ENCODE data around the gene SND1. TPM values are rescaled to one million over a fixed set of nuclear protein-coding genes. Genes with fewer than 3 reads are reported as not detected.

SND1 gene
- total RNA-seq, 2 experiments from 2014 or later, result 158 to 166 TPM

DNA sequence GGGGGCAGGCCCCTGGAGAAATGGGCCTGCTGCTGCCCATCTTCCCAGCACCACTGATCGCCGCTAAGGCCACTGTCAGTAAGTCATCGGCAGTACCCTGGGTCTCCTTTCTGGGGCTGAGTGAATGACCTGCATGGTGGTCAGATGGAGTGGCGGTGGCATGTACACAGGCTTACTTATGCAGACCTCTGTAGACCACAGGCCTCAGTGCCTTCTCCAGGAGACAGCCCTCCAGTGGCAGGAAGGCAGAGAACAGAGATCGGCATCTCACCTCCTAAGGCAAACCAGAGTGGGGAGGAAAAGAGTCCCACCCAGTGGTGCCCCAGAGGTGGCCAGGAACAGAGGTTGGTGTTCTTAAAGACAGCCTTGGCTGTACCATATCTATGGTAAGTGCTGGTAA, 402.0 kb downstream of the SND1 start:
- no peaks in the 10 kb centered on the region for H3K27me3 Mint-ChIP-seq
- CTCF ChIA-PET, result interaction anchor here (1.0 kb wide), 1 partner anchor 156 kb away, joined by 3 read pairs; no protein-coding TSS in a partner anchor
- H3K27ac Mint-ChIP-seq, result no peak overlapping the region
- DNase-seq, result no peak
- no peak overlapping the region for H3K4me3 Mint-ChIP-seq
- ATAC-seq, result no peak
- peaks cover 38% of the 10 kb centered on the region for H3K4me1 Mint-ChIP-seq
- no peaks in the 10 kb centered on the region for H3K36me3 Mint-ChIP-seq
- H3K9me3 Mint-ChIP-seq (ENCODE audit: low read depth), result no peaks in the 10 kb centered on the region

DNA sequence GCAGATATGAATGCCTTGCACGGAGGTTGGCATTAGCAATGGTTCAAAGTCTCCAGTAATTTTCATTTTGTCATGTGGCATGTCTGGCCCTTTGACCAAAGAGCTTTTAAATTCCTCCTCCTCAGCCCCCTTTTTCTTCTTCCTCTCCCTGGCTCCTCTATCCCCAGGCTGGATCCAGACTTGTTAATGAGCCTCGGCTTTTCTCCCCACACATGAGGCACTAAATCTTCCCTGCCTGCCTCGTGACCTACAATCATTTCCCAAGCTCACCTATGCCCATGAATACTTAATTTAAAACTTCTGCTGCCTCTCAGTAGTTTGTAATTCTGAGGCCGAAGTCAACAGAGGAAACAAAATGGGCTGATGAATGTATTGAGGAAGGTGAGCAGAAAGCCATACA, 402.5 kb downstream of the SND1 start:
- no peaks in the 10 kb centered on the region for H3K27me3 Mint-ChIP-seq
- no peak overlapping the region for H3K27ac Mint-ChIP-seq
- DNase-seq (no peak), ATAC-seq (no peak)
- H3K4me1 Mint-ChIP-seq, result peaks cover 38% of the 10 kb centered on the region
- CTCF ChIA-PET, result no interaction called here
- no peaks in the 10 kb centered on the region for H3K9me3 Mint-ChIP-seq (ENCODE audit: low read depth)
- H3K36me3 Mint-ChIP-seq, result no peaks in the 10 kb centered on the region
- H3K4me3 Mint-ChIP-seq, result no peak overlapping the region

DNA sequence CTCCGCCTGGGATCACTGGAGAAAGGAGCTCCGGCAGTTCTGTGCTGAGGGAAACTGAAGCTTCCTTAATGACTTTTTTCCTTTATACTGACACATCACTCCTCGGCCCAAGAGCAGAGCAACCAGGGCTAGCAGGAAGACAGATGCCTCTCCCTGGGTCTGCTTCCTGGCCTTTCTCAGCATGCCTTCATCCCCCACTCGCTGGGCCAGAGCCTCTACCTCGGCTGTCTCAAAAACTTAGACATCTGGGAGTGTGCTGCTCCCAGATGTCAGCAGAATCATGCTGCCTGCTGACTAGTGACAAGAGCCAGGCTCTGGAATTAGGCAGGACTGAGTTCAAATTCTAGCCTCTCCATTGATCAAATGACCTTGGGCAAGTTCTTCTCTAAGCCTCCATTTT, 403.6 kb downstream of the SND1 start:
- ATAC-seq, result no peak
- peaks cover 41% of the 10 kb centered on the region for H3K4me1 Mint-ChIP-seq
- DNase-seq, result no peak
- no peak overlapping the region for H3K4me3 Mint-ChIP-seq
- no peak overlapping the region for H3K27ac Mint-ChIP-seq
- CTCF ChIA-PET, result no interaction called here
- peaks cover 2% of the 10 kb centered on the region for H3K36me3 Mint-ChIP-seq
- no peaks in the 10 kb centered on the region for H3K9me3 Mint-ChIP-seq (ENCODE audit: low read depth)
- H3K27me3 Mint-ChIP-seq, result no peaks in the 10 kb centered on the region

DNA sequence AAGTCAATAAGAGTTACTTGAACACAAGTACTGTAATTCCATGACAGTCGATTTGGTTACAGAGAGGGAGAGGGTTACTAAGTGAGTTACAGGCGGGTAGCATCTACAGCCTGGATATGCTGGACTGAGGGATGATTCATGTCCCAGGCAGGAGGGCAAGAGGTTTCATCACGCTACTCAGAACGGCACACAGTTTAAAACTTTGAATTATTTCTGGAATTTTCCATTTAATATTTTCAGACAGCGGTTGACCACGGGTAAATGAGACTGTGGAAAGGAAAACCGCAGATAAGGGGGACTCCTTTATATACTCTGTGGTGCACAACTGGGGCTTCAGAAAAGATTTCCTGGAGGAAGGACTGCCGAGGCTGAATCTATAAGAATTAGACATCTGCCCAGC, 404.9 kb downstream of the SND1 start:
- CTCF ChIA-PET, result interaction anchor here (0.8 kb wide), 1 partner anchor 8 kb away, joined by 3 read pairs; no protein-coding TSS in a partner anchor
- Mint-ChIP-seq H3K4me1 (peaks cover 39% of the 10 kb centered on the region), H3K27ac (no peak overlapping the region), H3K36me3 (peaks cover 2% of the 10 kb centered on the region), H3K9me3 (ENCODE audit: low read depth) (no peaks in the 10 kb centered on the region), H3K4me3 (no peak overlapping the region), H3K27me3 (no peaks in the 10 kb centered on the region)
- ATAC-seq, result no peak
- no peak for DNase-seq

DNA sequence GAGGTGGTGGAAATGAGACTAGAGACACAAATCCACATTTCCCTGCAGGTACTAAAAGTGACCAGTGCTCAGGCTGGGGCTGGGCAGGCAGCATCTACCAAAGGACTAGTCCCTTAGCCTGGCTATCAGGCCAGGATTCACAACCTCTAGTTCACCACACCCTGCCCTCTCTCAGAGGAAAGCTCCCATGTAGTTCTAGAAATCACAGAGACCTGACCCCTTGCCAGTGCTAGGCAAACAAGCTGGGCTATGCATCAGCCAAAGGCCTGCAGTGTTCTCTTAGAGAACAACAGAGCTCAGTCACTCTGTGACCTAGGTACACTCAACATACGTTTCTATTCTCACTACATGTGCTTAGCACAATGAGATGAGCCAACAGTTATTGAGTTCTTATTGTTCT, 405.9 kb downstream of the SND1 start:
- peaks cover 31% of the 10 kb centered on the region for H3K4me1 Mint-ChIP-seq
- H3K27ac Mint-ChIP-seq, result no peak overlapping the region
- ATAC-seq (no peak), DNase-seq (no peak)
- peaks cover 2% of the 10 kb centered on the region for H3K36me3 Mint-ChIP-seq
- CTCF ChIA-PET, result interaction anchor here (1.5 kb wide), 1 partner anchor 152 kb away, joined by 5 read pairs; no protein-coding TSS in a partner anchor
- no peak overlapping the region for H3K4me3 Mint-ChIP-seq
- no peaks in the 10 kb centered on the region for H3K27me3 Mint-ChIP-seq
- H3K9me3 Mint-ChIP-seq (ENCODE audit: low read depth), result no peaks in the 10 kb centered on the region

DNA sequence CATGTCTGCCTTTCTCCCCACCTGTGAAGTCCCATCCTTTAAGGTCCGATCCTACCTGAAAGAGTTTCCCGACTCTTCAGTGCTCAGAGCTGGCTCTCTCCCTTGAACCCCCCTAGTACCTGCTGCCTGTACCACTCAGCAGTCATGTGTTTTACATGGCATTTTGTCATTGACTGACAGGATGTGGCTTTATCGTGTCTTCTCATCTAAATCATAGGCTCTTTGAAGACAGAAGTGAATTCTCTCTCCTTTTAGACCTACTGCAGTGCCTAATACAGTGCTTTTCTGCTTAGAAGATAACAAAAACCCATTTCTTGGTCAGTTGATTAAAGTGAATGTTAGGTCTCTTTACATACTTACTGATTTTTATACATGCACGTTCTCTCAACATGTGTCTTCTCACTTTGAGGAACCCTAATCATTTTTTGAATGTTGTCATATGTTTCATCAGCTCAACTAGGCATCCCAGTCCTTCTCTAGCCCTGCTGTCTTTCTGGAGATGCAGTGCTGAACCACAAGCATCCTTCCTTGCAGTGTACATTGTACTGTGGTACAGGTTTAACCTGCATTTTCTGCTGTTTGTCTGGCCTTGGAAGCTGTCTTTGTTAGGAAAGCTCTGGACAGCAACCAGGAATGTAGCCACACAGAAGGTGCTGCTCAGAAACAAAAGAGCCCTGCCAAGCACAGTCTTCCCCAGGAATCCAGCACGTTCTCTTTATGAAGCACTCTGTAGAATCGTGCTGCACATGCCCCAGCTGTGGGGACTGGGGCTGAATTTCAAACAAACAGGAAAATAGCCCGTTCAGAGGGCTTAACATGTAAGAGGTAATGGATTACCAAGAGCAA, 407.4 kb downstream of the SND1 start:
- peaks cover 2% of the 10 kb centered on the region for H3K36me3 Mint-ChIP-seq
- H3K4me3 Mint-ChIP-seq, result no peak overlapping the region
- CTCF ChIA-PET, result interaction anchor here (0.8 to 1.0 kb wide), 3 partner anchors 46 to 367 kb away, joined by 3 read pairs; no protein-coding TSS in a partner anchor
- ATAC-seq (peak; percentile 84), DNase-seq (peak; percentile 47)
- no peaks in the 10 kb centered on the region for H3K9me3 Mint-ChIP-seq (ENCODE audit: low read depth)
- peaks cover 28% of the 10 kb centered on the region for H3K4me1 Mint-ChIP-seq
- no peaks in the 10 kb centered on the region for H3K27me3 Mint-ChIP-seq
- H3K27ac Mint-ChIP-seq, result peak overlapping the region; percentile 41

DNA sequence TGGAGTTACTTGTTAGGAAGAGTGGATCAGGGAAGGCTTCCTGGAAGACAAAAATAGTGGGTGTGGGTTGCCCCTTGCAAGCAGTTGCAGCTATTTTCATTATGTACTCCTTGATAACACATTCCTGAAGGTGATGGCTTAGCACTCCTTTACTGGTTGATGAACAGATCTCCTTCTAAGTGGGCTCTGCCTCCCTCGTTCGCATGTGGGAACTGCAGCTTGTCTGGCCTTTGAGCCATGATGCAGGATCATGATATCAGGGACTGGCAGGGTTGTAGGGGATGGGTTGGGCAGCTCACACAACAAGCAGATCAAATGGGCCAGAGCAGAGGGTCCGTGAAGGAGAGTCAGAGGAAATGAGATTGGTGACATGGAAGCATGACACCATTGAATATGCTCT, 408.0 kb downstream of the SND1 start:
- CTCF ChIA-PET, result interaction anchor here (1.0 kb wide), 2 partner anchors 45 to 76 kb away, joined by 3 read pairs; no protein-coding TSS in a partner anchor
- Mint-ChIP-seq H3K27ac (peak overlapping the region; percentile 41), H3K4me1 (peaks cover 30% of the 10 kb centered on the region), H3K4me3 (no peak overlapping the region), H3K27me3 (no peaks in the 10 kb centered on the region), H3K9me3 (ENCODE audit: low read depth) (no peaks in the 10 kb centered on the region), H3K36me3 (peaks cover 2% of the 10 kb centered on the region)
- no peak for DNase-seq
- ATAC-seq, result no peak

DNA sequence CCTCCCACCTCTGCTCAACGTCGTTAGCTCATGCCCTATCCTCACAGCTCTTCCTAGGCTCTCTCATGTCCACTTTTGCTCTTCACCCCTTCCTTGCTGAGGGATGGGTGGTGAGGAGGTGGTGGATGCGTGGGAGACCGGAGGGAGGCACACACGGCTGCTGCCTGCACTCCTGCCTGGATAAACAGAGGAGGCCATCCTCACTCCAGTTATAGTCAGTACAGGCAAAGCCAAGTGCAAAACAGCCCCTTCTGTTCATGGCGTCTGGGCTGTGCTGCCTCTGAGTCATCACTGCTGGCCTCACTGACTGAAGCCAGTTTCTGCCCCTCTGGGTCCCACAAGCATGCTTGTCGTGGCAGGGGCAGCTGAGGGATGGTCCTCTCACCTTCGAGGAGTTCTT, 411.1 kb downstream of the SND1 start:
- no peak for DNase-seq
- Mint-ChIP-seq H3K27me3 (no peaks in the 10 kb centered on the region), H3K4me1 (peaks cover 25% of the 10 kb centered on the region), H3K9me3 (ENCODE audit: low read depth) (no peaks in the 10 kb centered on the region), H3K4me3 (no peak overlapping the region), H3K36me3 (peaks cover 2% of the 10 kb centered on the region), H3K27ac (no peak overlapping the region)
- no peak for ATAC-seq
- CTCF ChIA-PET, result no interaction called here

DNA sequence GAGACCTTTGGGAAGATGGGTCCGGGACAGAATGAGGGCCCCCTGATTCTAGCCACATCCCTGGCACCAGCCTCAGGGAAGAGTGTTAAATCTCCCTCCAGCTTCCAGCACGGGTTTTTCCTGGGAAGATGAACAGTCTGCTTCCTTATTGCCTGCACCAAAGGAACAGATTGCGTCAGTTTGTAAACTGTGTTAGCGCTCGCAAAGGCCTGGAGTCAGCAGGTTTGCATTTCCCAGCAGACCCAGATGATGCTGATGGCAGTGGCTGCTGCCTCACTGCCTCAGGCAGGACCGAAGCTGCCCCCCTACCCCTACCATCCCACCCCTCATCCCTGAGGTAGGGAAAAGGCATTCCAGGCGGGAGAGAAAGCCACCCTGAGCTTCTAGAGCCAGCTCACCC, 413.9 kb downstream of the SND1 start:
- CTCF ChIA-PET, result no interaction called here
- DNase-seq (no peak), ATAC-seq (no peak)
- Mint-ChIP-seq H3K4me1 (peaks cover 9% of the 10 kb centered on the region), H3K27ac (no peak overlapping the region), H3K27me3 (no peaks in the 10 kb centered on the region), H3K36me3 (no peaks in the 10 kb centered on the region), H3K9me3 (ENCODE audit: low read depth) (no peaks in the 10 kb centered on the region), H3K4me3 (no peak overlapping the region)

DNA sequence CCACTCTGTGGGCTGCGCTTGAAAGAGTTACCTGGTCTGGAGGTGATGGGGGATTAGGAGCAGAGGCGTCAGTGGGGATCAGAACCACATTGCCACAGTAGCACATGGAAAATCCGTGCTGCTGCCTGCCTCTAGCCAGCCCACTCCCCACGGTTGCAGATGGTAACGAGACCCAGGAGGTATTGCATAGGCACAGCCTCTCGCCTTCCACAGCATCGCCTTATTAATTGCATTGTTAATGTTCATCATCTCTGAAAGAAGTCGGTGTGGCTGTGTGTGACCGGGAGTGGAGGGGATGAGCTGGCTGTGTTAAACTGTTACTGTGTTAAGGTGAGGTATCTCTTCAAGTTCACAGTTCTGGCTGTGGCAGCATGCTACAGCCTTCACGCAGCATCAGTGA, 414.4 kb downstream of the SND1 start:
- H3K4me1 Mint-ChIP-seq, result peaks cover 9% of the 10 kb centered on the region
- H3K27ac Mint-ChIP-seq, result no peak overlapping the region
- no peaks in the 10 kb centered on the region for H3K27me3 Mint-ChIP-seq
- DNase-seq (no peak), ATAC-seq (no peak)
- H3K9me3 Mint-ChIP-seq (ENCODE audit: low read depth), result no peaks in the 10 kb centered on the region
- H3K4me3 Mint-ChIP-seq, result no peak overlapping the region
- CTCF ChIA-PET, result no interaction called here
- H3K36me3 Mint-ChIP-seq, result no peaks in the 10 kb centered on the region

DNA sequence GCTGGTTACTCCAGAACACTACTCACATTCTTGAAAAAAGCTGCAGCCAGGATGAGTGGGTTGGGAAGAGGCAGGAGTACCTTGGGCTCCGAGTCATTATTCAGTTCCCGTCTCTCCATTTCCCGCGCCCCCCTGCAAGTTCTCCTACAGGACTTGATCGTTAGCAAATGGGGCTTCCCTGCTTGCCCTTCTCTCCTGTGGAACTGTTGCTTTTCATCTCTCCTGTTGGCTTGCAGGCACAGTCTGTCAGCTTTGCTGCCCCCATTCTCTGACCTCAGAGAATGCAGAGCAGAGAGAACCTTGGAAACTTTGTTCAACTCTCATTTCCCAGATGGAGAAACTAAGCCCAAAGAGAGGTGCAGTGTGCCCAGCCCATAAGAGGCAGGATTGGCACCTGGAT, 414.9 kb downstream of the SND1 start:
- Mint-ChIP-seq H3K27ac (no peak overlapping the region), H3K27me3 (no peaks in the 10 kb centered on the region), H3K9me3 (ENCODE audit: low read depth) (no peaks in the 10 kb centered on the region), H3K36me3 (no peaks in the 10 kb centered on the region), H3K4me1 (peaks cover 9% of the 10 kb centered on the region), H3K4me3 (no peak overlapping the region)
- ATAC-seq (no peak), DNase-seq (no peak)
- CTCF ChIA-PET, result no interaction called here

DNA sequence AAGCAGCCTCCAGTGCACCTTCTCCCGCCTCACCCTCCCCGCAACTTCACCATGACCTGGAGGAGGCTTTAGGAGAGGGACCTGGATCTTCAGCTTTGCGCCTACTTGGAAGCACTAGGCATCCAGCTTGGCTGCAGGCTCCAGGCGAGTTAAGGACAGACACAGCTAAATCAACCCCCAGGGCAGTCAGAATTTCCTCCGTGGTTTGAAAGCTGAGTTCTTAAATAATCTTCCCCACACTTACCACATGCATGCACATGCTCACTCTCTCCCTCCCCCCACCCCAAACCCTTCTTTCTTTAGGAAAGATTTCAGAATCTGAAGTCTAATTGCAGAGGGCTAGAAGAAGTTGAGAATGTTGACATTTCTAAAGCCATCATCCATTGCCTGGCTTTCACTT, 416.0 kb downstream of the SND1 start:
- Mint-ChIP-seq H3K27me3 (no peaks in the 10 kb centered on the region), H3K36me3 (no peaks in the 10 kb centered on the region)

DNA sequence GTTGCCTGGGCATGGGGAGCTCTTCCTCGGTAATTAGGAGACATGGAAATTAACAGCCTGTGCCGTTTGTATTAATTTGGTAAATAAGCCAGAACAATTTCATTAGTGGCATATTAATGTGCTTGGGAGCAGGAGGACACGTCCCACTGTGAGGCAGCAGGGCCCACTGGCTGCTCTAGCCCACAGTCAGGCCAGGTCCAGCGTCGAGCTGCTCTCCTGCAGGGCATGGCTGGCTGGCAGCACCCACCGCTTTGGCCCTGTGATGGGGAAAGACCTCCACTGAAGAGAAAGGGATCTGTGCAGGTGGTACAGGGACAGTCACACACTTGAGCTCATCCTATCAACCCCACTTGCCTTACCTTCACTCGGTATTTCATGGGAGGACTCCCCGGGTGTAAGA, 416.8 kb downstream of the SND1 start:
- CTCF ChIA-PET, result interaction anchor here (1.0 kb wide), 1 partner anchor 14 kb away, joined by 3 read pairs; no protein-coding TSS in a partner anchor
- Mint-ChIP-seq H3K9me3 (ENCODE audit: low read depth) (no peaks in the 10 kb centered on the region), H3K36me3 (no peaks in the 10 kb centered on the region), H3K4me3 (no peak overlapping the region), H3K4me1 (peaks cover 9% of the 10 kb centered on the region), H3K27me3 (no peaks in the 10 kb centered on the region), H3K27ac (no peak overlapping the region)
- ATAC-seq, result no peak
- no peak for DNase-seq

More for the DNA sequence above, 416.0 kb downstream of the SND1 start:
- Mint-ChIP-seq H3K4me1 (peaks cover 9% of the 10 kb centered on the region), H3K9me3 (ENCODE audit: low read depth) (no peaks in the 10 kb centered on the region), H3K4me3 (no peak overlapping the region), H3K27ac (no peak overlapping the region)
- DNase-seq (no peak), ATAC-seq (no peak)
- CTCF ChIA-PET, result interaction anchor here (1.0 kb wide), 1 partner anchor 14 kb away, joined by 3 read pairs; no protein-coding TSS in a partner anchor

Data from activated CD8-positive, alpha-beta memory T cell treated with anti-CD3 and anti-CD28 coated beads, Interleukin-2, amount 10 ng/mL, durations not matched to agents 7 days and 5 days (primary cell).